ENCODE measurements around the gene TES. TPM values are rescaled to one million over a fixed set of nuclear protein-coding genes. Genes with fewer than 3 reads are reported as not detected.

TES gene
- total and polyA plus RNA-seq, 2 experiments from 2014 or later: 37.3 to 38.3 TPM

- Histone ChIP-seq H3K4me2 (no peak overlapping the region), H3K9me2 (ENCODE audit: insufficient read depth) (no peaks in the 10 kb centered on the region), H4K20me1 (replicated peaks; ENCODE audit: insufficient read depth) (0 out of 2 replicates have a peak, but pooled peaks cover 3% of the 10 kb centered on the region), H3F3A (replicated peaks; ENCODE audit: low read depth) (no peaks in the 10 kb centered on the region), H3K27ac (ENCODE audit: low read depth) (no peak overlapping the region), H3K4me1 (ENCODE audit: insufficient read depth) (no peaks in the 10 kb centered on the region; the same call in 1 of the 2 replicates), H3K4me3 (no peak overlapping the region), H2AFZ (no peak overlapping the region), H3K36me3 (ENCODE audit: insufficient read depth) (no peaks in the 10 kb centered on the region), H3K79me2 (replicated peaks; ENCODE audit: insufficient read depth) (peaks cover 46% of the 10 kb centered on the region), H3K27me3 (ENCODE audit: insufficient read depth) (no peaks in the 10 kb centered on the region)
- Mint-ChIP-seq H3K36me3 (ENCODE audit: low read depth) (no peaks in the 10 kb centered on the region), H3K9me3 (no peaks in the 10 kb centered on the region), H3K4me1 (peaks cover 11% of the 10 kb centered on the region; the same call in 2 of the 3 replicates), H3K27me3 (ENCODE audit: insufficient read depth, low read depth, poor library complexity) (no peaks in the 10 kb centered on the region), H3K4me3 (no peak overlapping the region), H3K27ac (no peak overlapping the region)
- ATAC-seq: no peak
- no peak for DNase-seq (ENCODE audit: low spot score)
- no peak for TF ChIP-seq JUNB (IDR thresholded peaks at IDR 0.05; ENCODE audit: unreplicated experiment)
- no peak for TF ChIP-seq ZNF462 (CRISPR knock-in tag; IDR thresholded peaks at IDR 0.05)
- TF ChIP-seq STAT1 (IDR thresholded peaks at IDR 0.05; ENCODE audit: unreplicated experiment): no peak
- no peak for TF ChIP-seq NANOG (IDR thresholded peaks at IDR 0.05; ENCODE audit: borderline replicate concordance)
- no peak for TF ChIP-seq EZH2 (IDR thresholded peaks at IDR 0.05; ENCODE audit: low read depth, unreplicated experiment)
These were observed 13.2 kb downstream of the TES start for GRCh38 chr7:116223588-116223987.

- no peak overlapping the region for H2AFZ ChIP-seq
- Mint-ChIP-seq H3K27ac (no peak overlapping the region), H3K4me3 (no peak overlapping the region), H3K4me1 (peaks cover 11% of the 10 kb centered on the region; the same call in 2 of the 3 replicates), H3K27me3 (ENCODE audit: insufficient read depth, low read depth, poor library complexity) (no peaks in the 10 kb centered on the region), H3K36me3 (ENCODE audit: low read depth) (no peaks in the 10 kb centered on the region), H3K9me3 (no peaks in the 10 kb centered on the region)
- no peak for ATAC-seq
- no peak overlapping the region for H3K27ac ChIP-seq (ENCODE audit: low read depth)
- H3K27me3 ChIP-seq (ENCODE audit: insufficient read depth): no peaks in the 10 kb centered on the region
- peaks cover 37% of the 10 kb centered on the region for H3K79me2 ChIP-seq (replicated peaks; ENCODE audit: insufficient read depth)
- DNase-seq (ENCODE audit: low spot score): no peak
- H3K4me1 ChIP-seq (ENCODE audit: insufficient read depth): no peaks in the 10 kb centered on the region; the same call in 1 of the 2 replicates
- no peaks in the 10 kb centered on the region for H3K36me3 ChIP-seq (ENCODE audit: insufficient read depth)
- 0 out of 2 replicates have a peak, but pooled peaks cover 3% of the 10 kb centered on the region for H4K20me1 ChIP-seq (replicated peaks; ENCODE audit: insufficient read depth)
- no peaks in the 10 kb centered on the region for H3F3A ChIP-seq (replicated peaks; ENCODE audit: low read depth)
- H3K4me2 ChIP-seq: no peak overlapping the region
- H3K9me2 ChIP-seq (ENCODE audit: insufficient read depth): no peaks in the 10 kb centered on the region
- H3K4me3 ChIP-seq: no peak overlapping the region
- no peak for TF ChIP-seq STAT1 (IDR thresholded peaks at IDR 0.05; ENCODE audit: unreplicated experiment)
- TF ChIP-seq CREB1 (CRISPR knock-in tag; IDR thresholded peaks at IDR 0.05; ENCODE audit: low read depth): no peak
- TF ChIP-seq JUNB (IDR thresholded peaks at IDR 0.05; ENCODE audit: unreplicated experiment): no peak
- TF ChIP-seq CTCF (conservative IDR thresholded peaks at IDR 0.05; ENCODE audit: low read depth in 2 of 2): no peak
- TF ChIP-seq EZH2phosphoT487 (IDR thresholded peaks at IDR 0.05; ENCODE audit: unreplicated experiment): no peak
- no peak for TF ChIP-seq POLR2AphosphoS5 (IDR thresholded peaks at IDR 0.05; ENCODE audit: low read depth)
- TF ChIP-seq ZNF331 (CRISPR knock-in tag; IDR thresholded peaks at IDR 0.05; ENCODE audit: low read depth): no peak
- no peak for TF ChIP-seq EZH2 (IDR thresholded peaks at IDR 0.05; ENCODE audit: low read depth, unreplicated experiment)
These were observed 14.3 kb downstream of the TES start for GRCh38 chr7:116224492-116225098.
